IMR-90 (cell line): Measurements from ENCODE around the gene STUM.

Experiments used
- MAZ ChIP-seq: IDR thresholded peaks from 2 replicates; pipeline ENCODE4 v1.6.1; 2012; ENCODE audit warnings: low read depth, mild to moderate bottlenecking, low read length, improper control_type of control experiment, moderate library complexity, borderline replicate concordance
- MXI1 ChIP-seq: IDR thresholded peaks from 2 replicates; pipeline ENCODE4 v1.6.1; 2012; ENCODE audit warnings: low read depth, mild to moderate bottlenecking, low read length, moderate library complexity, borderline replicate concordance
- POLR2A ChIP-seq: IDR thresholded peaks from 2 replicates; pipeline ENCODE4 v1.6.1; 2012; ENCODE audit warnings: mild to moderate bottlenecking, low read depth, low read length
- RCOR1 ChIP-seq: IDR thresholded peaks from 2 replicates; pipeline ENCODE4 v1.6.1; 2012; ENCODE audit warnings: mild to moderate bottlenecking, low read length, improper control_type of control experiment; ENCODE audit not compliant: insufficient replicate concordance
- SMC3 ChIP-seq: fragments of 150-350 bp; IDR thresholded peaks from 2 replicates; pipeline ENCODE4 v1.6.1; 2016; ENCODE audit warnings: low read depth, mild to moderate bottlenecking, antibody characterized with exemption, low read length, moderate library complexity
- TF ChIP-seq, protein P1 (sequence below): conservative IDR thresholded peaks from 2 replicates; pipeline ENCODE4 v1.5.1; 2012; ENCODE audit warnings: mild to moderate bottlenecking, low read depth, low read length, improper control_type of control experiment
- TF ChIP-seq, protein P2 (sequence below): fragments of 150-350 bp; IDR thresholded peaks from 2 replicates; pipeline ENCODE4 v1.6.1; 2017; ENCODE audit warnings: mild to moderate bottlenecking, antibody characterized with exemption, low read length, low read depth
- TF ChIP-seq, protein P3 (sequence below): fragments of 150-350 bp; IDR thresholded peaks from 2 replicates; pipeline ENCODE4 v1.6.1; 2016; ENCODE audit warnings: low read depth, mild to moderate bottlenecking, low read length, moderate library complexity, borderline replicate concordance

DNA sequence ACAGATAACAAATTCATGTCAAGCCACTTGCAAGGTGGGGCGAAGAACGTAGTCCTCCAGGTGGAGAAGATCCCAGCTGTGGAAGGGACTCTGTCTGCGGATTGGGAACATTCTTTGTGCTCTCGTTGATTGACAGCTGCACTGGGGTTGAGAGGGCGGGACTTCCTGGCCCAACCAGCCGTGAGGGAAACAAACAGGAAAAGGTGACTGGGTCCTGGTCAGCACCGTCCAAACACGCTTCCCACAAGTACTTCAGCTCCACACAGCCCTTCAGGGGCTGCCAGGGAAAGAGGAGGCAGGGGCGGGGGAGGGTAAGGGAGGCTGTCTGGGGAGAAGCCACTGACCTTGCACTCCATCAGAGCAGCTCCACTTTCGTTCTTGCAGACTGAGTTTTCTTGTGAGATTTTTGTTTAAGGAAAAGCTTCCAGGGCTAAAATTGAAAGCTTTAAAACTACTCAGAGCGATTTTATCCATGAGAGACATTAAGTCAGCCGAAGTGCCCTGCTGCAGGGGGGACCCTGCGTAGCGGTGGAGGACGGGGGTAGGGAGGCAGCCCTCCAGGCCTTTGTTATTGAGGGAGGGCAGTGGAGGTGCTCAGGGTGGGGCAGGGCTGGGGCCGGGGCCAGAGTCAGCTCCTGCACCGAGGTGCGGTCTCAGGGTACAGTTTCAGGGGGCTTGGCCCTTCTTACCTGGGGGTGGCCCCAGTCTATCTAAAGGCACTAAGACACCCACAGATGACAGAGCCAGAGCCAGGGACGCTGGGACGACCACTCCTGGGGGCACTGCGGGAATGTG lies 21.6 kb upstream of the STUM start:
- TF ChIP-seq MXI1 (no peak), POLR2A (no peak), MAZ (no peak), RCOR1 (no peak), SMC3 (no peak)
- TF ChIP-seq, protein P1, sequence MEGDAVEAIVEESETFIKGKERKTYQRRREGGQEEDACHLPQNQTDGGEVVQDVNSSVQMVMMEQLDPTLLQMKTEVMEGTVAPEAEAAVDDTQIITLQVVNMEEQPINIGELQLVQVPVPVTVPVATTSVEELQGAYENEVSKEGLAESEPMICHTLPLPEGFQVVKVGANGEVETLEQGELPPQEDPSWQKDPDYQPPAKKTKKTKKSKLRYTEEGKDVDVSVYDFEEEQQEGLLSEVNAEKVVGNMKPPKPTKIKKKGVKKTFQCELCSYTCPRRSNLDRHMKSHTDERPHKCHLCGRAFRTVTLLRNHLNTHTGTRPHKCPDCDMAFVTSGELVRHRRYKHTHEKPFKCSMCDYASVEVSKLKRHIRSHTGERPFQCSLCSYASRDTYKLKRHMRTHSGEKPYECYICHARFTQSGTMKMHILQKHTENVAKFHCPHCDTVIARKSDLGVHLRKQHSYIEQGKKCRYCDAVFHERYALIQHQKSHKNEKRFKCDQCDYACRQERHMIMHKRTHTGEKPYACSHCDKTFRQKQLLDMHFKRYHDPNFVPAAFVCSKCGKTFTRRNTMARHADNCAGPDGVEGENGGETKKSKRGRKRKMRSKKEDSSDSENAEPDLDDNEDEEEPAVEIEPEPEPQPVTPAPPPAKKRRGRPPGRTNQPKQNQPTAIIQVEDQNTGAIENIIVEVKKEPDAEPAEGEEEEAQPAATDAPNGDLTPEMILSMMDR = no peak
- TF ChIP-seq, protein P2, sequence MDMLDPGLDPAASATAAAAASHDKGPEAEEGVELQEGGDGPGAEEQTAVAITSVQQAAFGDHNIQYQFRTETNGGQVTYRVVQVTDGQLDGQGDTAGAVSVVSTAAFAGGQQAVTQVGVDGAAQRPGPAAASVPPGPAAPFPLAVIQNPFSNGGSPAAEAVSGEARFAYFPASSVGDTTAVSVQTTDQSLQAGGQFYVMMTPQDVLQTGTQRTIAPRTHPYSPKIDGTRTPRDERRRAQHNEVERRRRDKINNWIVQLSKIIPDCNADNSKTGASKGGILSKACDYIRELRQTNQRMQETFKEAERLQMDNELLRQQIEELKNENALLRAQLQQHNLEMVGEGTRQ = no peak
- TF ChIP-seq, protein P3, sequence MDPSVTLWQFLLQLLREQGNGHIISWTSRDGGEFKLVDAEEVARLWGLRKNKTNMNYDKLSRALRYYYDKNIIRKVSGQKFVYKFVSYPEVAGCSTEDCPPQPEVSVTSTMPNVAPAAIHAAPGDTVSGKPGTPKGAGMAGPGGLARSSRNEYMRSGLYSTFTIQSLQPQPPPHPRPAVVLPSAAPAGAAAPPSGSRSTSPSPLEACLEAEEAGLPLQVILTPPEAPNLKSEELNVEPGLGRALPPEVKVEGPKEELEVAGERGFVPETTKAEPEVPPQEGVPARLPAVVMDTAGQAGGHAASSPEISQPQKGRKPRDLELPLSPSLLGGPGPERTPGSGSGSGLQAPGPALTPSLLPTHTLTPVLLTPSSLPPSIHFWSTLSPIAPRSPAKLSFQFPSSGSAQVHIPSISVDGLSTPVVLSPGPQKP = no peak
